ENCODE data around the gene PDIA4.
"Not testable (repeated sequence)": the region's sequence is repeated elsewhere in the genome, so short reads cannot be mapped to it uniquely, and the experiment has no call there.

Gene PDIA4

DNA sequence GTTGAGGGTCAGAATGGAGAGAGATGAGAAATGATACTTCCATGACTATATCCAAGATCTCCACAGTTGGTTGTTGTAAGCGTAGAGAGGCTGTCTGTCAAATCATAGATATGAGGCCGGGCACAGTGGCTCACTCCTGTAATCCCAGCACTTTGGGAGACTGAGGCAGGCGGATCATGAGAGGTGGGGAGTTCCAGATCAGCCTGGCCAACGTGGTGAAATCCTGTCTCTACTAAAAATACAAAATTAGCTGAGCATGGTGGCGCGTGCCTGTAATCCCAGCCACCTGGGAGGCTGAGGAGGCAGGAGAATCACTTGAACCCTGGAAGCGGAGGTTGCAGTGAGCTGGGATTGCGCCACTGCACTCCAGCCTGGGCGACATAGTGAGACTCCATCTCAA lies 2.1 kb upstream of the PDIA4 start:
- DNase-seq: not testable (repeated sequence)

DNA sequence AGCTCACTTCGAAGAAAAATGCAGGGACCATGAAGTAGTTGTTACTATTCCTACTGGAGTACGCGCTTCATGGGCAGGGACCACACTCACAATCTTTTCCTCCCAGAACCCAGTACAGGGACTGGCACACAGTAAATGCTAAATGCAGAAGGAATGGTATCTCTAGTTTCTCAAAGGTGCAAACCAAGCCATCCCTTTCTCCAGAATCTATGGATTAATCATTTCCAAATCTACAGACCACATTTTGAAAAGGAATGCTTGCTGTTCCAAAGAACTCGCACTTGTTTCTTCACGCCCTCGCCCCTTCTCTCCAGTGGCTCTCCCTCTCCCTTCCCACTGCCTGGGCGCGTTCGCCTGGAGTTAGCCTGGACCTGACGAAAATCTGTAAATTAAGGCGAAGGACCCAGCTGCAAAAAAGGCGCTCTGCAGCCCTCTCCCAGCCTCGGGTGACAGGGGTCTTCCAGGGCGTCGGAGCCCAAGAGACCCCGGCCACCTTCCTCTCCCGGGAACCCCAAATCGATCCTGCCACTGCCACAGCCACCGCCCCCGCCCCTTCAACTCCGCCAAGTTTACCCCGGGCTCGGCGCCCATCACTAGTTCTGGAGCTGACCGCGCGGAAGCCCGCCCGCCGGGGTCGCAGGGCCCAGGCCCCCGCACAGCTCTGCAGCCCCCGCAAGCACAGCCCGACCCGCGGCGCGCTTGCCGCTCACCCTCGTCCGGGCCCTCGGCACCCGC lies 527 bp downstream of the PDIA4 start:
- peak; percentile 1 for DNase-seq

DNA sequence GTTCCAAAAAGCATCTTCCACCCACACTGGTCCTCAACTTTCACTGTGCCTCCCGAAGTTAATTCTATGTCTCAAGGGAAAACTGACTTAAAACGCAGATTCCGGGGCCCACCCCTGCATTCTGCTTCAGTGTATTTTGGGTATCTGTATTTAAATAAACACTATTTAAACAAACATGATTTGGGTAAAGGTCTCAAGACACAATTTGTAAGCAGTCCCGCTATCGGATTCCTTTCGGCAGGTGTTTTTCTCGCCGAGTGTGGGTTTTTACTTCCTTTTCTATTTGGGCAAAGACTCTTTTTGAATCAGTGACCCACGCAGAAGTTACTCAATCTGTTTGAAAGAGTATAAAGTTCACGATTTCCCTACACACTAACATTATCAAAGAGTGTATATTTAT lies 1.2 kb downstream of the PDIA4 start:
- DNase-seq: no peak

DNA sequence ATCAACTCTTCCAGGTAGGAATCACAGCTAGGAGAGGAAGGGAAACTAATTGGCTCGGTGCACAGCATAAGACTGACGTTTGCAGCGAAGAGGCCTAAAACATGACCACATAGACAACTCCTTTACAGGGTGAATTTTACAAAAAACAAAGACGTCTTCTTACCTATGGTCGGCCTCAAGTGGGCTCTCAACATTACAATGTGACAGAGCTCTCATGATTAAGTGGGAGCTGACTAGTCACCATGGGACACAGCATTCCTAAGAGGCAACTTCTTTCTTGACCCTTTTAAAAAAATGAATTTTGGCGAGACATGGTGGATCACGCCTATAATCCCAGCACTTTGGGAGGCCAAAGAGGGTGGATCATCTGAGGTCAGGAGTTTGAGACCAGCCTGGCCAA lies 4.6 kb downstream of the PDIA4 start:
- no peak for DNase-seq

DNA sequence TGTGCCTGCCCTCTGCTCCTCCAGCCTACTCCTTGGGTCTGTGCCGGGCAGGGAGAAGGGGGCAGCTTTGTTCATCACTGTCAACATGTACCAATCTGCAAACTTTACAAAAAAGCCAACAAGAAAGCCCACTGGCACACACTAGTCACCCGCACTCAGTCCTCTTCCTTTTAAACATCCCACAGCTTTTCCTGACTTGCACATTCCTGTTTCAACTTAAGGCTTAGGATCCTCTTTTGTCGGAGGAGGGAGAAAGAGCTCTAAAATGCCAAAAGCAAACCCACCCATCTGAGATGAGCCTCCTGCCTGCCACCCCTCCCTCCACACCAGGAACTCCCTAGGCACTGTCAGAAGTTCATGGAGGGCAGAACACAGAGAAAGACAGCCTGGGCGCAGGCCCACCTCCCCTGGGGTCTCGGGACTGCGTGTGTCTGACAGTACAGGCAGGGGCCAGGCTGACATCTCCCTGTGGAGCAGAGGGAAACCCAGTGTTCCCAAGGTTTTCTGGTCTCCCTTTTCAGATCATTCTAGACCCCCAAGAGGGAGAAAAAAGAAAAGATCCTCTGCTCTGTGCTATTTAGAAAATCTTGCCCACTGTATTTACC lies 5.4 kb downstream of the PDIA4 start:
- DNase-seq: no peak

DNA sequence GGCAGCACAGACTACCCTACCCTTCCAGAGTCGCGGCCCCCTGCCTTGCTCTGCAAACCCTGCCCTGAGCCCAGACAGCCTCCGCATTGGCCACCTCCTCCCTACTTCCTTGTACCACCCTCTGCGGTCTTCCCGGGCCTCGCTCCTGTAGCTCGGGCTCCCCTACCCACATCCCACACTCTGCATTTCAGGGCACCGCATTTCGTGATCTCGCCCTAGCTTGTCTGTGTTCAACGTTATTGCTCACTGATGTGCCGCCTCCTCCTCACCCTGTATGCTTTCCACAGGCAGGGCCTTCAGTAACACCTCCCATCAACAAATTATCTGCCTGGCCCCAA lies 6.6 kb downstream of the PDIA4 start:
- DNase-seq: no peak

DNA sequence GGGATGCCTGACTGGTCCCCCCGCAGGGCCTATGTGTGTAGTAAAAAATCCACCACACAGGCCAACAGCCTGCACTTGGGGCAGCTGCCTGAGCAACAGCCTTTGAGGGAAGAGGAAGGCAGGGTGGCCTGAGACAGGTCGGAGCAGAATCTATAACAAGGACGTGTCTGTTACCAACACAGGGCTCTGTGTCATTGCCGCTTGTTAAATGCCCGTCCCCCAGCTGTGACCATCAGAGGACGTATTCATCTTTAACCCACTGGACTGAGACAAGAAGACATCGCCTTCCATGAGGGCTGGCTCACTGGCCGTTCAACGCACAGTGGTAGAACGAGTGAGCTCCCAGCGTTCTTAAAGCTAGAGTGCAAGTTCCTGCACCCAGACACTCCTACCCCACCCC lies 7.8 kb downstream of the PDIA4 start:
- DNase-seq: no peak

DNA sequence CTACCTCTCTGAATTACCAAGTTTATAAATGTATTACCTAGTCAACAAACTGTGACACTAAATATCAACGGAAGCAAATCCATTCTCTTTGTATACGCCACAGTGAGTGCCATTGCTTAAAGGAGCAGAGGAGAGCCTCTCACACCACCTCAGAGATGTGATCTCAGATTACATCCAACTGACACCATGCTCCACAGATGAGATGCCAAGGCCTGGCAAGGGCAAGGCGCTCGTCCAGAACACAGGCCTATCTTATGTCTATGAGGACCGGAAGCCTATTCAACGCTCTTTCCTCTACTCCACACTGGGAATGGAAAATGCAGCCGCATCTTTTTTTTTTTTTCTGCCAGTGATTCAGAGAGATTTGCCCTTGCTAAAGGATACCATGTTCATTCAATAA lies 11.4 kb downstream of the PDIA4 start:
- DNase-seq: no peak

DNA sequence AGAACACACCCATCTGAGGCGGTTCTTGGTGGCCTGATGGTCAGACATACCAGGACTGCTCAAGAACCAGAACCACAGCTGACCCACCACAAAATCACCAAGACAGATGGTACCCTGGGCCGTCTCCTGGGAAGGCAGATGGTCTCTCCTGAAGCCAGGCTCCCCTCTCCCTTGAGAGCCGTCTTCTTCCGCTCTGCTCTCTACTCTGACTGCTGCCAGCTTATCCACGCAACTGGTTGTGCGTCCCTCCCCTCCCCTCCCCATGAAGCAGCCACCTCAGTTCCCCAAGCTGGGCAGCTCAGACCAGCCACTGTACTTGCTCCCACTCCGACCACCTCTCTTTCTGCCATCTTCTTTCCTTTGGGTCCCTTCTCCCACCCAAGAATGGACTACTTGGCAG lies 14.0 kb downstream of the PDIA4 start:
- no peak for DNase-seq

DNA sequence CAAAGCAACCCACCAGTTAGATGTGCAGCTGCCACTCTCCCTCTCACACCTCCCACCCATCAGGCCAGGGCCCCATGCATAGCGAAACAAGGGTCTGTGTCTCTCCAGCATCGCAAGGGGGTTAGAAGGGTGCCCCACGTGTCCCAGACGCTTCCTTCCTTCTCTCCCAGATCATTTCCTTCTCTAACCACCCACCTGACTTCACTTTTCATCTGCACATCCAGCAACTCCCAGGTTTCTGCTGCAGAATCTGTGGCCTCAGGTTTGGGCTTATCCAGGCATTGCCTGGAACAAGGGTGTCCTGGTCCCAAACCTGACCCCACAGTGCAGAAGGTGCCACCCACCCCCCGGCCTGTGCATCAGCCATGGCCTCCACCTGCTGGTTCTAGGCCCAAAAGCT lies 14.4 kb downstream of the PDIA4 start:
- no peak for DNase-seq

DNA sequence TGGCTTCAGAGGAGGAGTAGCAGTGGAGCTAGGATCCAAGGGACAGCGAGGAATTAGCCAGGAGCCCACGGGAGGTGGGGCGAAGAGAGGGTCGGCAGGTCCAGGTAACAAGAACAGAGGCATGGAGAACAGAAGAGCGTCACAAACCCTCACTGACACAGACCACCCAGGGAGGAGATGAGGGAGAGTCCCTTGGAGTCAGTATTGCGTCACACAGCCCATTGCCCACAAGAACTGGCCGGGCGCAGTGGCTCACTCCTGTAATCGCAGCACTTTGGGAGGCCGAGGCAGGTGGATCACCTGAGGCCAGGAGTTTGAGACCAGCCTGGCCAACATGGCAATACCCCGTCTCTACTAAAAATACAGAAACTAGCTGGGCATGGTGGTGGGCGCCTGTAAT lies 15.6 kb downstream of the PDIA4 start:
- DNase-seq: not testable (repeated sequence)

DNA sequence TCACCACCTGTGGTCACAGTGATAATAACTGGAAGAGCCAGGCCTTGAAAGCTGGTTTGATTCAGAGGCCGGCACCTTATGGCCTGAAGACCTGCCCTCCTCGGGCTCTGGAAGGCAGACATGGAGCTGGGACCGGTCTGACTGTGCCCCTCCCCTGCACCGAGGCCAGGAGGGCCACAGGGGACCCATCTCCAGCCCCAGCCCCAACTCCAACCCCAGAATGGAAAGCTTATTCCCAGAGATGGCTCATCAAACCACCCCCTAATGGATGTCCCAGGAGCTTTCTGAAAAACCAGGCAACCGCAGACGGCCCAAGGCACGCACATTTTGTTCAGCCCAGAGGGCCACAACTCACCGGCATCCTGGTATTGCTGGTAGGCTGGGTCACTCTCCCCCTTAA lies 16.8 kb downstream of the PDIA4 start:
- no peak for DNase-seq

DNA sequence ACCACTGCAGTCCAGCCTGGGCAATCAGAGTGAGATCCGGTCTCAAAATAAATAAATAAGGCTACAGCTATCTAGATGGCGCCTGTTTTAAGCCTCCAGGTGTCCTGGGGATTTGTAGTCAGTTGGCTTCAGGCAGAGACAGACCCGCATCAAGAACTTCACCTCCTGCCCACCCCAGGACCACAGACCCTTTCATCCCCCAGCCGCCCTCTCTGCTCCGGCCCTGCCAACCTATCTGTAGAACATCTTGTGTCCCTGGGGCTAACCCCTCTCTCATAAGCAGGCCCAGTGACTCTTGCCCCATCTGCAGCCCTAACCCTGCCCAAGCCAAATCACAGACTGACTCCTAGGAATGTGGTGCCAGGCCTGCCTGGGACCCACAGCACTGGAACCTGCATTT lies 17.9 kb downstream of the PDIA4 start:
- no peak for DNase-seq

DNA sequence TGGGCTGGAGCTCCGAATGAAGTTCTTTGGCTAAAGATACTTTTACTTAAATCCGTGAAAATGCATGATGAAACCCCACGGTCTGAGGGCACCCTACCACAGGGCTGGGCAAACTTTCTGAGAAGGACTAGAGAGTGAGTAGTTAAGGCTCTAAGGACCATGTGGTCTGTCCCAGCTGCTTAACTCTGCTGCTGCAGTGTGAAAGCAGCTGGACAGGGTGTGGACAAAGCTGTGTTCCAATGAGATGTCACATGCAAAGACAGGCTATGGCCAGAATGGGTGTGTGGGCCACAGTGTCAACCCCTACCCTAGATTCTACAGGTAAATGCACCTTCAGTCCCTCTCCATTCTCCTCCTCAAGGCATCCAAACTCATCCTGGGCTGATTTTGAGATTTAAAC lies 18.8 kb downstream of the PDIA4 start:
- DNase-seq: no peak

DNA sequence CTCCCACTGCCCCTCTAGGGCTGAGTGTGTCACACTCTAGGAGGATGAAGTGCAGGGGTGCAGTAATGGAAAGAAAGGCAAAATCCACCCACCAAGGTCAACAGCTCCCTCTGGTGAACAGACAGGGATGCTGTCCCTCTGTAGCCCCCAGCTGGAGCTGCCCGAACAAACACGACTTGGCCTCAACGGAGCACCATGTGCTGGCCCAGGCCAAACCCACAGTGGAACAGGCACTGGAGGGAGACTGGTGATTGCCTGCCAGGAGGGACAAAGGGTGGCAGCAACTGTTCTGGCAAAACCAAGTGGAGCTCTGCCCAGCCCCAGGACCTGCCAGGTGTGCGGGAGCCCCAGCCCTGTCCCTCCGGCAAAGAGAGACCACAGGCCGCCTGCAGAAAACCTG lies 20.7 kb downstream of the PDIA4 start:
- DNase-seq: peak; percentile 3

DNA sequence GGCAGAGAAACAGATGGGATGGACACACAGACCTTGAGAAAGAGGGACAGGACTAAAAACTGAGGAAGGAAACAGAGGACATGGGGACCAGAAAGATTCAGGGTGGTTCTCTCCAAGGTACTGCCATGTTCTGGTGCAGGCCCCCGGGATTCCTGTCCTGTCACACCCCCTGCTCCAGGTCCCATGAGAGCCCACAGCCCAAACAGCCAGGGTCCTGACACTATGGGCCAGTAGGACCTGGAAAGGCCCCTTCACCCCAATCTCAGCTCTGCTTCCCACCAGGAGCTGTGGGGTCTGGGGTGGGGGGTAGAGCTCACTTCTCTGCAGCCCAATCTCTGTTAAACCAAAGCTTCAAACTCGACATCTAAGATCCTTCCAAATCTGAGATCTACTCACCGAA lies 21.2 kb downstream of the PDIA4 start:
- no peak for DNase-seq

DNA sequence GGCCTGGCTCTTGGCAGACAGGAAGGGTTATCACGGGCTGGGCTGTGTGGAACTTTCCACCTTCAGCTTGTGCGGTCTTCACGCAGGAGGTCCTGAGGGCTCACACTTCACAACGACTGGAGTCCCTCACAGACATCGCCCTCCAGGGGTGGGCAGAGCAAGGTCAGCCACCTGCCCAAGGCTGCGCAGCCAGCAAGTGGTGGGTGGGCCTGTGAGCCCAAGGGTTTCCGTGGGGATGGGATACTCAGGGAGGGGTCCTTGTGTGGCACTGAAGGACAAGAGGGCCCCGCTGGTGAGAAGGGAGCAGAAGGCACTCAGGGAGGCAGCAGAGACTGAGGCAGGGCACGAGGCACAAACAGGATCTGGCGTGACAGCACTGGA lies 22.0 kb downstream of the PDIA4 start:
- DNase-seq: no peak

DNA sequence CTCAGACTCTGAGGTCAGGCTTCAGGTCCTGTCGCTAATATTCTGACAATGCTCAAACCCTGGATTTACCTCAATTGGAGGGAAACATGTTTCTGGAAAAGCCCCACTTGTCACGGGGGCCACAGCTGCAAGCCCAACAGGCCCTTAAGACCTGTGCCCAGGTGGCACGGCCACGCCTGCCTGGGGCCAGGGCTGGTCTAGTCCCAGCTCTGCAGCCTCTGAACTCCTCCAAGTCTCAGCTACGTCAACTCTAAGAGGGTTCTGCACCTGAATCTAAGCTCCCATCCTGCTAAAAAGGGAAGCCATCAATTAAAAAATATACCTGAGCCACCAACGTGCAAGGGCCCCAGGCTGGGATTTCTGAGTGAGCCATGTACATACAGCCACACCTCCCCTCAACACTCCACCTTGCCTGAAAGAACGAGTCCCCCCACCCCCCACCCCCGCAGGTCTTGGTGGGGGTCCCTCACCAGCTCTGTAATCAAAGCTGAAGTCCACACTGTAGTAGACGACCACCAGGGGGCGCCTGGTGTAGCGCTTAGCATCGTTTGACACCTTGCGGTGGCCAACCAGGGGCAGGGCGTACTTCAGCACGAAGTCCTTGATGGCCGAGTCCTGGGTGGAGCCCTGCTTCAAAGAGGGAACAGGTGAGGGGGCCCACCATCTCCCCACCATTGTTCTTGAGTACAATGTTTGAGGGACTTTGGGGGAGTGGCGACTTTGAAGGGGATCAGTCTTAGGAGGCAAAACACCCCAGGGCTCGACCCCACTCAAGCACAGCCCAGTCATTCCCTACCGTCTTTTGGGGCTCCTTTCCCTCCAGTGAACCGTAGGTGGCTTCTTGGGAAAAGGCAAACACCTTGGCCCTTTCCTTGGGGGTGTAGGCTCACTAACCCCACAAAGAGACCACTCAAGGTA lies 22.6 kb downstream of the PDIA4 start:
- peak; percentile 54 for DNase-seq

DNA sequence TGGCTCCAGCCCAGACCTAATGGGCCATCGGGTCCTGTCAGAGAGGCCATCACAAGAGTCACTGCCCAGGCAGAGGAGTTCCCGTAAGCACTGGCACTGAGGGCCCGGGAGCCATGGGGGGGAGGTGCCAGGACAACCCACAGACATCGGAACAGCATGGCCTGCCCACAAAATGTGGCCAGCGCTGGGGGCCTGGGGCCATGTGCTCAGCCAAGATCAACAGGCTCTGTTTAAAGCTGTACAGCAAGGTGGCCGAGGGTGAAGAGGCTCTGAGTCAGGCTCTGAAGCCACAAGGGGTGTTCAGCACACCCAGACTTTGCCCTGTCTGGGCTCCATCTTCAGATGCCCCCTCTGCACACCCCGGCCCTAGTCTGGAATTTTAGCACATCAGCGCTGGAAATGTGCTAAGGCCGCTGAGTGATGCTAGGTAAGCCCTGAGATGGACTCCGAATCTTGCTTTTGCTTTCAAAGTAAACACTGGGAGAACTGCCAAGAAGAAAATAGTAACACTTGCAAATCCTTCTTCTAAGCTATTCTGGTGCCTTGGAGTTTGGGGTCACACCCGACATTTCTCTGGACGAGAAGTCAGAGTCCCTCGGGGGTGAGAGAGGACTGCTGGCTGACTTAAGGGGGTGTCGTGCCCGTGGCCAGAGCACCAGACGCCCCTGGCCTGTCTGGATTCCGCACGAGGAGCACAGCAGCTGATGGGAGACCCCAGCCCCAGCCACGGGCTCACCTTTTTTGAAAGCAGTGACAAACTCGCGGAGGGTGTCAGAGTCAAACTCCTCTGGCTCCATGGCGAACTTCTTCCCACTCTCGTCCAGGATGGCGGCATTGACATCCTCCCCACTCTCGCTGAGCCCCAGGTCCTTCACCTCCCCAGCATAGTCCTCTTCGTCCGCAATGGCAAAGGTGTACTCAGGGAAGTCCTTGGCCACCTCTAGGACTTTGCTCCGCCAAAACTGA lies 23.6 kb downstream of the PDIA4 start:
- DNase-seq: no peak

DNA sequence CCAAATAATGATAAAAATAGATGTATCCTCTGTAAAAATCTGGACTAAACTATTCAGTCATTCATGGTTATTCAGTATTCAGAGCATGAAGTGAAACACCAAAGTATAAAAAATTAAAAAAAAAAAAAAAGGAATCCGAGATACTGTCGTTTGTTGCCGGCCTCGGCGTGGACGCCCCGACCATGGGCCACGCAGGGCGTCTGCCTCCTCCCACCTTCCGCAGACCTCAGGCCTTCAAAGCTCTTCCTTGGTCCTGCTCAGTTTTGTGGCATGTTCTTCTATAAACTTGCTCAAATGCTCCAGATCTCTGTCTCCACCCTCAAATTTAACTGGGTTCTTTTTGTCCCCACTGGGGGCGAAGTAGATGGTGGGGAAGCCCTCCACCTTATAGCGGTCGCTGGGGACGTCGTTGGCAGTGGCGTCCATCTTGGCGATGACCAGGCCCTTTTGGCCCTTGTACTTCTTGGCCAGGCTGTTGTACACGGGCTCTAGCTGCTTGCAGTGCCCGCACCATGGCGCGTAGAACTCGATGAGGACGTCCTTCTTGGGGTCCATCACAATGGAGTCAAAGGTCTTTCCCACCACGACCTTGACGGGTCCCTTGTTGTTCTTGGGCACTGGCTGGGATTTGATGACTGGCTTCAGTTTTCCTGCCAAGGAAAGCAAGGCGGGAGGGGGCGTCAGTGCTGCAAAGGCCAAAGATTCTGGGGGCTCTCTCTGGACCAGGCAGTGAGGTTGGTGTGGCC lies 24.6 kb downstream of the PDIA4 start:
- DNase-seq: no peak

DNA sequence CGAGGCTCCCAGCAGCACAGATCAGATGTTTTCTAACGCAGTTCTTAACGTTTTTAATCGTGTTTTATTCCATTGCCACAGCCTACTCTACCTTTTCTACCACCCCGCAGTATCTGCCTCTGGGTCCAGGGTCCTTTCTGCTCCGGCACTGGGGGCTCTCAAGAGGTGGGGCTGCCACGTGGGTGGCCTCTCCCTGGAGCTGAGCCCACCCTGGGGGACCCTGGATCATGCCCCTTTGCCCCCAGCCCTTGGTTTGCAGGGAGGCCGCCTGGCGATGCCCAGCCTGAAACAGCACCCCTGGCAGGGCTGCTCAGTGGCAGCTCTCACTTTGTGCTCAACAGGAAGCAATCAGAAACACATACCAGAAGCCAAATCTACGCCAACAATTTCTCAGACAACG lies 25.3 kb downstream of the PDIA4 start:
- DNase-seq: no peak

DNA sequence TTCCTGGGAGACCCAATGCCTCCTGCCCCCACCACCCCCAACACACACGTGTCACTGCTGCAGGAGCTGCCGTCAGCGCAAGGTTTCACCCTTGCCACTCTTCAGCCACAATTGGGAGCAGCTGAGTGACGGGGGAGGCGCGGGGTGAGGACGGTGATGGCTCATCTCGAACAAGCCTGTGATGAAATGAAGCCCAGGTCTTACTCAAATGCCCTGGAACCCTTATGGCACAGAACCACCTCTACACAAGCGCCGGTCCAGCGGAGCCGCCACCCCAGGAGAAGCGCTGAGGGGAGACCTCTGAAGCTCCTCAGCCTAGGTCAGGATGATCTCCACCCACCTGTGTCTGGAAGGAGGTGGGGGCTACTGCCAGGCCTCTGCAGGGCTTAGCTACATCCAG lies 25.7 kb downstream of the PDIA4 start:
- DNase-seq: no peak

Measured in OCI-M1 (cell line).